ENCODE data around the gene BMERB1.
"Not testable (repeated sequence)": the region's sequence is repeated elsewhere in the genome, so short reads cannot be mapped to it uniquely, and the experiment has no call there.

The BMERB1 gene

GRCh38 chr16:15592324-15592723 lies 157.9 kb downstream of the BMERB1 start:
- no peak for DNase-seq (ENCODE audit: low read depth, low spot score)

- no peak for DNase-seq (ENCODE audit: low read depth, low spot score)
Observed at GRCh38 chr16:15593235-15593634, 158.8 kb downstream of the BMERB1 start.

- DNase-seq (ENCODE audit: low read depth, low spot score) = no peak
Observed at GRCh38 chr16:15594711-15595320, 160.4 kb downstream of the BMERB1 start.

GRCh38 chr16:15597135-15597534 lies 162.7 kb downstream of the BMERB1 start:
- DNase-seq (ENCODE audit: low read depth, low spot score) = no peak

- DNase-seq (ENCODE audit: low read depth, low spot score) = no peak
Observed at GRCh38 chr16:15597822-15598647, 163.6 kb downstream of the BMERB1 start.

GRCh38 chr16:15598648-15599190 lies 164.3 kb downstream of the BMERB1 start:
- no peak for DNase-seq (ENCODE audit: low read depth, low spot score)

GRCh38 chr16:15599303-15600070 lies 165.1 kb downstream of the BMERB1 start:
- DNase-seq (ENCODE audit: low read depth, low spot score) = no peak

GRCh38 chr16:15601212-15601879 lies 167.0 kb downstream of the BMERB1 start:
- no peak for DNase-seq (ENCODE audit: low read depth, low spot score)

- DNase-seq (ENCODE audit: low read depth, low spot score) = no peak
Observed at GRCh38 chr16:15602285-15603044, 168.1 kb downstream of the BMERB1 start.

GRCh38 chr16:15604460-15605440 lies 170.4 kb downstream of the BMERB1 start:
- DNase-seq (ENCODE audit: low read depth, low spot score) = no peak

- DNase-seq (ENCODE audit: low read depth, low spot score) = no peak
Observed at GRCh38 chr16:15605839-15606517, 171.6 kb downstream of the BMERB1 start.

GRCh38 chr16:15606518-15607220 lies 172.3 kb downstream of the BMERB1 start:
- no peak for DNase-seq (ENCODE audit: low read depth, low spot score)

- not testable (repeated sequence) for DNase-seq (ENCODE audit: low read depth, low spot score)
Observed at GRCh38 chr16:15607221-15607699, 172.9 kb downstream of the BMERB1 start.

GRCh38 chr16:15607700-15608396 lies 173.5 kb downstream of the BMERB1 start:
- DNase-seq (ENCODE audit: low read depth, low spot score) = no peak

GRCh38 chr16:15608398-15609285 lies 174.3 kb downstream of the BMERB1 start:
- no peak for DNase-seq (ENCODE audit: low read depth, low spot score)

- no peak for DNase-seq (ENCODE audit: low read depth, low spot score)
Observed at GRCh38 chr16:15609286-15609649, 174.9 kb downstream of the BMERB1 start.
